ENCODE results near the gene SUGT1.

SUGT1 gene

DNA sequence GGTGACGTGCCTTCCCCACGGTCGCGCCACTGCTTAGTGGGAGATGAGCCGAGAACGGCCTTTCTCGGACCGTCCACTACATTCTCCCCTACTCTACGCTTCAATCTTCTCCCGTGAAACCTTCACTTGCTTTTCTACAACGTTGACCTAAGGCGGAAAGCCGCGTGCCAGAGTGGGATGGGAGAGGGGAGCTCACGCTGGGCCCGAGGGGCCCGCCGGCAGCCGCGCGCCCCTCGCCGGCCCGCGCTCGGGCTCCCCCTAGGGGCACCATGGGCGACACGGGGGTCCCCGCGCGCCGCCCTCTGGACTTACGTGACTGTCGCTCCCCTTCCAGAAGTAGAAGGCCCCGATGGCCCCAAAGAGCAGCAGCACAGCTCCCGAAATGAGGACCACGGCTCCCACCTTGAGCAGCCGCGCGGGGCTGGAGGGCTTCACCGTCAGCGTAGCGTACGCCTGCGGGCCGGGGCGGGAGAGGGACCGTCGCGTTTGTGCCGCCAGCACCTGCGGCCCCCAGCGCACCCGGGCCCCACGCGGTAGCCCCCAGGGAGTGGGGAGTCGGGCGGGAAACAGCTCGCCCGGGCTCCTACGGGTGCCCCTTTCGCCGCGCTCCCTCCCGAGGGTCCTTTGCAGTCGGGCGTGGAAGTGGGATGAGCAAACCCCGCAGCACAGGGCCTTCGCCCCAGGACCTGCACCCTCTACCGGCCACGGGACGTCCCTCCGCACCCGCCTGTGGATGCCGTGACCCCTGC, 86.3 kb downstream of the SUGT1 start:
- no peaks in the 10 kb centered on the region for H3K4me1 Mint-ChIP-seq (ENCODE audit: low read depth)
- no peaks in the 10 kb centered on the region for H3K9me3 Mint-ChIP-seq
- H3K27me3 Mint-ChIP-seq = peaks cover 49% of the 10 kb centered on the region
- H3K27ac Mint-ChIP-seq = no peak overlapping the region
- no peaks in the 10 kb centered on the region for H3K36me3 Mint-ChIP-seq (ENCODE audit: low read depth)
- H3K4me3 Mint-ChIP-seq = peak overlapping the region; percentile 51

DNA sequence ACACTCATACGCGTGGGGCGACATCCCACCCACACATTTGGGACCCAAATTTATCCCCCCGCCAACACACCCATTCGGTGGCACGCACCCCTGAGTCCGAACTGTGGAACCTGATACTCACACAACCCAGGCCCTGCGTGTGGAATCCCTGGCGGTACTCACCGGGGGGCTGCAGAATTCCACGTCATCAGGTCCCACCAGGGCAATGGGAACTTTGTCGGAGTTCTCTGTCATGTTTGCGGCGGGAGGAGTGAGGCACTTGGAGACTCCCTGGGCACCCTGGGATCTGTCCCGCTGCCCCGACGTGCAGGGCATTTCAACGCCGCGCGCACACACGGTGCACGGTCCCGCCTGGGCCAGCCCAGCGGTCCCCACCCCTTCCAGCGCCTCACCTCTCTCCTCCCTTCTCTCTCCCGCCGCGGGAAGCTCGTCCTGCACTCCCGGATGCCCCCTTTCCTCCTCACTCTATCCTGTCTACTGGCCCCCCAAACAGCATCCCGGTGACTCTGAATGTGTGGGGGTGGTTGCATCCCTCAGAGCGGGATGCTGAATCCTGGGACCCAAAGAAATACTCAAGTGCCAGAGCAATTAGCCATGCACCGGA, 86.9 kb downstream of the SUGT1 start, which contains the start of gene CNMD:
Gene CNMD (minus strand): TSS at position 353 of the 604 bp plus-strand sequence. CDS start 119 bp downstream, at position 234.
- H3K4me3 Mint-ChIP-seq = peak within 1 kb of the TSS; percentile 51
- no peaks in the 10 kb centered on the region for H3K36me3 Mint-ChIP-seq (ENCODE audit: low read depth)
- no peak within 1 kb of the TSS for H3K27ac Mint-ChIP-seq
- peaks cover 51% of the 10 kb centered on the region for H3K27me3 Mint-ChIP-seq
- H3K4me1 Mint-ChIP-seq (ENCODE audit: low read depth) = no peaks in the 10 kb centered on the region
- H3K9me3 Mint-ChIP-seq = no peaks in the 10 kb centered on the region

DNA sequence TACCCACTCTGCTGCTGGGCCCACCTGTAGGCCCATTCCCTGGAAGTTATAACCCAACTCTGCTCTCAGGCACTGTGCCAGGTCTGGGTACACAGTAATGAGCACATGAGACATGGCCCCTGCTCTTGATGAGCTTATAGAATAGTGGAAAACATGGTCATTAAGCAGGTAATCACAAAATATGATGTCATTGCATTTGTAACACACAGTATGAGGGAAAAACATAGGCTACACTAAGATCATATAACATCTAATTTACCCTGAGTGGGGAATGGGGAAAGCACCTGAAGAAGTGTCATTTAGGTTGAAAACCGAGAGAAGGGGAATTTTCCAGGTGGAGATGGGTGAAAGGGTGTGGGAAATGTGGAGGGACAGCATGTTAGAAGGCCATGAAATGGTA, 90.9 kb downstream of the SUGT1 start:
- Mint-ChIP-seq H3K4me1 (ENCODE audit: low read depth) (no peaks in the 10 kb centered on the region), H3K36me3 (ENCODE audit: low read depth) (no peaks in the 10 kb centered on the region), H3K4me3 (no peak overlapping the region), H3K27me3 (peaks cover 58% of the 10 kb centered on the region), H3K9me3 (no peaks in the 10 kb centered on the region), H3K27ac (no peak overlapping the region)

DNA sequence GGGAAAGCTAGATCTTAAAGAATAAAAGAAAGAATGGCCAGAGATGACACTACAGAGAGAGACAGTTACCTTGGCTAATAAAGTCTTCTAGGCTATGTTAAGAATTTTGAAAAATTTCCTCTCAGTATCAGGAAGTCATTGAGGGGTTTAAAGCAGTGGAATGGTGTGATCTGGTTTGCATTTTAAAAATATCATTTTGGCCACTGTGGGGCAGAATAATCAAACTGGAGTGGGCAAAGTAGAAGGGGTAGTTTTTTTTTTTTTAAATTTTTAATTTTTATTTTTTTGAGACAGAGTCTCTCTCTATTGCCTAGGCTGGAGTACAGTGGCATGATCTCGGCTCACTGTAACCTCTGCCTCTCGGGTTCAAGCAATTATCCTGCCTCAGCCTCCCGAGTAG, 91.4 kb downstream of the SUGT1 start:
- Mint-ChIP-seq H3K4me1 (ENCODE audit: low read depth) (no peaks in the 10 kb centered on the region), H3K4me3 (no peak overlapping the region), H3K27me3 (peaks cover 61% of the 10 kb centered on the region), H3K9me3 (no peaks in the 10 kb centered on the region), H3K36me3 (ENCODE audit: low read depth) (no peaks in the 10 kb centered on the region), H3K27ac (no peak overlapping the region)

DNA sequence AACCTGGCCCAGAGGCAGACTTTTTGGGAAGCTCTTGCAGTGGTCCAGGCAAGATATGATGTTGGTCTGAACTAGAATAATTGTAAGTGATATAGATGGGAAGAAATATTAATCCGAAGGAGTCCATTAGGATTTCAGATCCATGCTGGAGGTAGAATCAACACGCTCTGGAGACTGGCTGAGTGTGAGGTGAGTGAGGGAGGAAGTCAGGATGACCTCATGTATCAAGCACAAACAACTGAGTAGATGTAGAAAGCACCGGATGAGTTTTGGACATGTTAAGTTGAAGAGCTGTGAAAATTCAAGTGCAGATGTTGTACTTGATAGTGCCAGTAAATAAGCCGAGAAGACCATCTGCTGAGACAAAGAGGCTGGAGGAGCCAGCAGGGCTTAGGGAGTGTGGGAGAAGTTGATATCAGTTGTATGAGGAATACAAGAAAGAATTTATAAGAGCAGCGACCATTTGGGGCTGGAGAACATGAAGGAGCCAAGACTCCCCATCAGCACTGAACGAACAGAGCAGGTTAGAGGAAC, 92.3 kb downstream of the SUGT1 start:
- H3K4me1 Mint-ChIP-seq (ENCODE audit: low read depth) = no peaks in the 10 kb centered on the region

DNA sequence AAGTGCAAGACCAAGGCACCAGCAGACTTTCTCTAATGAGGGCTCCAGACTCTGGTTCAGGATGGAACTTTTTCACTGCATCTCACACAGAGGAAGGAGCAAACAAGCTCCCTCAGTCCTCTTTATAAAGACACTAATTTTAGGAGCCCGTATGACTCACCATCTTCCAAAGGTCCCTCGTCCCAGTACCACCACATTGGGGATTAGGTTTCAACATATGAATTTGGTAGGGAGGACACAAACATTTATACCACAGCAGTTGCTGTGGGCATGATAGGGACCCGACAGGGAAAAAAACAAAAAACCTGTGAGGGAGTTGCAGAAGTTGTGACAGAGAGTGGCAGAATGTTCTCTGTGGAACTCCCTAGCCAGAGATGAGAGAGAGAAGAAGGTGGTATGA, 93.5 kb downstream of the SUGT1 start:
- no peaks in the 10 kb centered on the region for H3K9me3 Mint-ChIP-seq
- no peak overlapping the region for H3K27ac Mint-ChIP-seq
- H3K27me3 Mint-ChIP-seq = peaks cover 53% of the 10 kb centered on the region
- no peak overlapping the region for H3K4me3 Mint-ChIP-seq
- H3K36me3 Mint-ChIP-seq (ENCODE audit: low read depth) = no peaks in the 10 kb centered on the region
- no peaks in the 10 kb centered on the region for H3K4me1 Mint-ChIP-seq (ENCODE audit: low read depth)

More for the DNA sequence above, 92.3 kb downstream of the SUGT1 start:
- Mint-ChIP-seq H3K4me3 (no peak overlapping the region), H3K9me3 (no peaks in the 10 kb centered on the region), H3K27me3 (peaks cover 61% of the 10 kb centered on the region), H3K27ac (no peak overlapping the region), H3K36me3 (ENCODE audit: low read depth) (no peaks in the 10 kb centered on the region)

DNA sequence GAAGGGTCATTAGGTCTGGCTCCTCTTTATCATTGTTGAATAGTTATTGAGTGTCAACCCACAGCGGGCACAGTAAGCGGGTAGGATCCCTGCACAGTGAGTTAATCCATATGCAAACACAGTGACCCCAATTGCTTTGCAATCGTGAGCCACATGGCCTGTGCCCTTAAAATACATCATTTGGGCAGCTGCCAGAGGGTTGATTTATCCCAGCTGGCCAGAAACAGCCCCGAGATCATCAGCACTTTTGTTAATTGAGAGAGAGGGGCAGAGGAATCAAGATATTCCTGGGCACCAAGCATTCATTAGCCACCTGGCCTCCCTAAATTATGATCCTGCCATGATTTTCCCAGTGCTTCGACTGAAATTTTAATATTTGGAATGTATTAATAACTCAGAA, 96.8 kb downstream of the SUGT1 start:
- no peaks in the 10 kb centered on the region for H3K9me3 Mint-ChIP-seq
- H3K4me3 Mint-ChIP-seq = no peak overlapping the region
- peaks cover 45% of the 10 kb centered on the region for H3K27me3 Mint-ChIP-seq
- no peaks in the 10 kb centered on the region for H3K36me3 Mint-ChIP-seq (ENCODE audit: low read depth)
- H3K27ac Mint-ChIP-seq = no peak overlapping the region
- no peaks in the 10 kb centered on the region for H3K4me1 Mint-ChIP-seq (ENCODE audit: low read depth)
